ENCODE results near the gene SRXN1.

SRXN1 gene

DNA sequence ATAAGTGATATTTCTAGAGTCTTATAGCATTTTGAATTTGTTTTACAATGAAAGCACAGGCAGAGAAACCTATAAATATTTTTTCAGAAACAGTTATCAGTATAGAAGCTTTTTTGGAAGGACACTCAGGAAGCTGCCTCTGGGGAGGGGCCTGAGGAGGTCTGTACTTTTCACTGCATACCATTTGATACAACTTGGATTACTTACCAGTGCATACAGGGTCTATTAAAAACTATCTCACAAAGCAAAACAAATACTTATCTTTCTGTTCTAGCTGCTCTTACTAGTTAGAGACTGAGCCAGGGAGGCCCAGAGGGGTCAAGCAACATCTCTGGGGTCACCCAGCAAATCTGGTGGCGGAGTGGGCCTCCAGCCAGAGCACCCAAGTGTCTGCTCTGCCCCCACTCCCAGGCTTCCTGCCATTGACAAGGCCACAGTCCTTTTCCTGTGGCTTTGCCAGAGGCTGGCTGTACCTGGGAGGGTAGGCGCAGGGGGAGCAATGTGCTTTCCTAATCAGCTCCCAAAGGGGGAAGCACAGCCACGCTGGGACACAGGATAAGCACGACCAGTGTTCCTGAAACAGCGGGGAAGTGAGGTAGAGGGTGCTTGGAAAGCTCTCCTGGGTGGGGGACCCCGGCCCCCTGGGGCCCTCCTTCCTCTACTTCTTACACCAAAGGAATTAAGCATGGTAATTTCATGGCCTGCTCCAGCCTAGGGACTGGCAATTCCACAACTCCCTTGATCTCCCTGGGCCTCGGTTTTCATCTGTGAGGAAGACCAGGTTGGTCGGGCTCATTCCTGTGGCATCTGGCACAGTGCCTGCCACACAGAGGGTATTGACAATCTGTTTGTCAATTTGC, 50.7 kb downstream of the SRXN1 start:
- DNase-seq = no peak

DNA sequence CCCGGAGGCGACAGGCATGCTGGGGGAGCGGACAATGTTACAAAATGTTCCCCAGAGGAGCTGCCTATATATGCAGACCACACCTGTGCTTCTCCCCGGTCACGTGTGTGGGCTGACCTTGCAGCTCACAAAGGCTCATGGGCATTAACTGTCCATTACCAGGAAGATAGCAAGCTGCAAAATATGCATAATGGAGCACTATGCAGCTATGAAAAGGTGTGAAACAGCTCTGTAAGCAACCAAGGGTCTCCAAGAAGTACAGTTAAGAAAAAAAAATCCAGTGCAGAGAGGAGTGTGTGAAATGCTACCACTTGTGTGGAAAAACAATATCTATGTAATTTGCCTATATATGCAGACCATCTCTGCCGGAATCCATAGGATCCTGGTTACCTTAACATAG, 52.3 kb downstream of the SRXN1 start:
- DNase-seq = no peak

DNA sequence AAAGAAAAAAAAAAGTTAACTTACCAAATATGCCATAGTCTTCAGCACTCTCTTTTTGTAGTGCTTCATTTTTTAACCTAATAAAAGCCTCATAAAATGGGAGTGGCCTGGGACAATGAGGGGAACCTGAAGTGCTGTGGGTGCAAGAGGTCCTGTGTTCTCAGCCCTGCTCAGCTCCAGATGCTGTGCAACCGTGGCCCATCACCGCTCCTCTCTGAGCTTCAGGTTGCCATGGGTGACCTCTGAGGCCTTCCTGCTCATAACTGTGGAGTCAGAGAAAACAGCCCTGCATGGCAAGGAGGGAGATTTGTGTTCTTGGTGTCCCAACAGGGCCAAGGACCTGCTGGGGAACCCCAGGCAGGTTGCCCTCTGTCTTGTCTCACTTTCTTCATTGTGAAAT, 52.9 kb downstream of the SRXN1 start:
- DNase-seq = no peak

DNA sequence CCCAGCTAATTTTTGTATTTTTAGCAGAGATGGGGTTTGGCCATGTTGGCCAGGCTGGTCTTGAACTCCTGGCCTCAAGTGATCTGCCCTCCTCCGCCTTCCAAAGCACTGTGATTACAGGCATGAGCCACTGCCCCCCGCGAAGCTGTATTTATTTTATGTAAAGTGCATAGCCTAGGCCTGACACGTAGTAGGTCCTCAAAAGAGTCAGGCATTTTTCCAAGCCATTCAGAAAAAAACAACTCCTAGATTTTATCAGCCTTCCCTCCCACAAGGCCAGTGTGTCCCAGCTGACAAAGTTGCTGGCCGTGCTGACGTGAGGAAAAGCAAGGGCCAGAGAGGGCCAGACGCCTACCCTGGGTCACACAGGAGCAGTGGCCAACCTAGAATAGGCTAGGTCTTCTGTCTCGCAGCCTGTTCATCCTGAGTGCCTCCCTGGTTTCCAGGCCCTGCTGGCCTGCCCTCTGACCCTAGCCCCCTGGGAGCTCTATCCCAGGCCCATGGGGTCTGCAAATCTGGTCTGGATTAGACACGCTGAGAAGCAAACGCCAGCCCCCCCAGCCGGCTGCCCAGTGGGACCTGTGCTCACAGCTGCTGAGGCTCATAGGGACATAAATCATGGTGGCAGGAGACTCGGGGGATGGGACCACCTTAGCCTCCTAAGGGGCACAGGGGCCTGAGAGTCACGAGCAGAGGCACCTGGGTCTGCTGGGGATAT, 54.7 kb downstream of the SRXN1 start:
- no peak for DNase-seq

DNA sequence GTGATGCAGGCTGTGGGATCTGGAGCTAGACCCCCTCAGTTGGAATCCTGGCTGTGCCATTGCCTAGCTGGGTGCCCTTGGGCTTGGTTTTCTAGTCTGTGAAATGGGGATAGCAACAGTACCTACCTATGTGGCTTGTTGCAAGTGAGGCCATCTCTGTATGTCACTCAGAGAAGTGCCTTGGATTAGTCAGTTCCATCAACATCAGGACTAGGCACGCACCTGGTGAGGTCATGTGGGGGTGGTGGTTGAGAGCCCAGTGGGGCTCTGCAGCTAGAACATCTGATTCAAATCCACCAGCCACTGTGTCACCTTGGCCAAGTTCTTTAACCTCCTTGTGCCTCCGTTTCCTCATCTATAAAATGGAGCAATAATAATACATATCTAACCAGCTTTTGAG, 55.4 kb downstream of the SRXN1 start:
- DNase-seq = no peak

All from stimulated activated CD4-positive, alpha-beta T cell treated with anti-CD3 and anti-CD28 coated beads, Interleukin-4, amount 100 ng/mL, for 4 hours (primary cell).